Body of pancreas (tissue), 4 donors: ENCODE results near the gene KIRREL3. TPM values are rescaled to one million over a fixed set of nuclear protein-coding genes. Genes with fewer than 3 reads are reported as not detected.
A peak's percentile ranks its signal among the peaks of the same experiment; 100 is the strongest.

Source experiments
- ATAC-seq: fragments of 150-250 bp; one replicate; pipeline ENCODE4 v1.9.1; 2016
- DNase-seq, 4 donors: peaks; one replicate each; pipeline ENCODE4 v3.0.0-alpha.2; 2019
- H3K27ac ChIP-seq, 4 donors: fragments of 200-600 bp; sonication (generic); 1 replicate in 3 of 4; 2 replicates in 1 of 4; pipeline versions ENCODE4 v1.5.1 to v1.6.1; 2016 to 2019; ENCODE audit warnings: mild to moderate bottlenecking in 1 of 4, mixed read lengths in 1 of 4, moderate library complexity in 1 of 4
- H3K27me3 ChIP-seq, 2 donors: fragments of 200-600 bp; sonication (generic); one replicate each; pipeline ENCODE4 v1.6.0; 2016; ENCODE audit warnings: mild to moderate bottlenecking in 1 of 2
- H3K36me3 ChIP-seq, 2 donors: fragments of 200-600 bp; sonication (generic); replicated peaks in 1 of 2; 2 replicates each; pipeline ENCODE4 v1.5.1; 2016; ENCODE audit warnings: low read depth in 2 of 2; ENCODE audit not compliant: insufficient read depth in 1 of 2
- H3K4me1 ChIP-seq: fragments of 200-600 bp; sonication (generic); one replicate; pipeline ENCODE4 v1.6.0; 2016
- H3K4me3 ChIP-seq, 2 donors: fragments of 200-600 bp; sonication (generic); 1 replicate in 1 of 2; 2 replicates in 1 of 2; pipeline ENCODE4 v1.5.1; 2016 to 2019
- H3K9me3 ChIP-seq, 3 donors: fragments of 200-600 bp; sonication (generic); 1 replicate in 2 of 3; 2 replicates in 1 of 3; pipeline ENCODE4 v1.5.1; 2016
- POLR2A ChIP-seq, 3 donors: fragments of 450-650 bp; IDR thresholded peaks; one replicate each; pipeline ENCODE4 v1.6.1; 2016; ENCODE audit warnings: antibody characterized with exemption in 3 of 3, mild to moderate bottlenecking in 2 of 3
- WGBS, 2 donors: methylation state at CpG; one replicate each; pipeline ENCODE4 v1.1.5; 2017; 5-methylcytosine and 5-hydroxymethylcytosine counted together
- intact Hi-C: fragments of 100-400 bp; cut with DNase I; formaldehyde crosslinking; loops from one replicate; pipeline ENCODE4 v1.15.1; 2023
- total RNA-seq, 2 donors: library from RNA; depleted of rRNA; stranded (reverse); fragments of >200 nt; gene quantifications; one replicate each; pipeline ENCODE4 v1.1.0, GENCODE V29; 2016
- TF ChIP-seq, protein P1 (sequence below), 7 experiments: fragments of 450-650 bp in 4 of 7; fragments of 200-600 bp in 3 of 7; sonication (generic) in 3 of 7; IDR thresholded peaks; one replicate each; pipeline ENCODE4 v1.5.1; 2016 to 2019; ENCODE audit warnings: antibody characterized with exemption in 7 of 7

The KIRREL3 gene
- total RNA-seq, 2 donors from 2014 or later, result 0.26 TPM; not detected in 1

DNA sequence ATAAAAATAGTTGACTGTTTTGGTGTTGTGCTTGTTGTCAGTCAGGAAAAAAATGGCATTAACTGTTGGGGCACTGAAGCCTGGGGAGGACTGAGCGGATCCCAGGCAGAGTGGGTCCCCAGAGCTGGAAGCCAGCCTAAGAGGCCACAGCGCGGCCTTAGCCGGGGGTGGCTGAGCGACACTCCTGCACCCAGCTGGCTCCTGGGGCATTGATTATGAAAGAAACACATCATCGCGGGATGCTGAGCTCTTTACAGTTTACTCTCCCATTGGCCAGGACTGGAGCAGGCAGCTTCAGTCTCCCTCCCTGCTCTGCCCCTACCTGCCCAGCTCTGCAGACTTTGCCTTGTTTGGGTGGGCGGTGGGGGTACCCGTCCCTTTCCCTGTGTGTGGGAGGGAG is 523.6 kb downstream of the KIRREL3 start:
- peaks cover 19% of the 10 kb centered on the region for H3K4me1 ChIP-seq
- H3K4me3 ChIP-seq, result no peak overlapping the region
- ATAC-seq, result no peak
- H3K9me3 ChIP-seq, result no peaks in the 10 kb centered on the region
- DNase-seq, result no peak
- WGBS, 2 donors, result 60 to 76% methylated on average over 5 to 9 of the region's 9 CpGs
- H3K27ac ChIP-seq, result no peak overlapping the region
- H3K27me3 ChIP-seq, result no peaks in the 10 kb centered on the region
- intact Hi-C loops, result loop anchor here (5.0 kb wide), 2 partner anchors 40 to 165 kb away; no protein-coding TSS in a partner anchor
- H3K36me3 ChIP-seq, result no peaks in the 10 kb centered on the region
- no peak for TF ChIP-seq POLR2A (IDR thresholded peaks at IDR 0.05)

DNA sequence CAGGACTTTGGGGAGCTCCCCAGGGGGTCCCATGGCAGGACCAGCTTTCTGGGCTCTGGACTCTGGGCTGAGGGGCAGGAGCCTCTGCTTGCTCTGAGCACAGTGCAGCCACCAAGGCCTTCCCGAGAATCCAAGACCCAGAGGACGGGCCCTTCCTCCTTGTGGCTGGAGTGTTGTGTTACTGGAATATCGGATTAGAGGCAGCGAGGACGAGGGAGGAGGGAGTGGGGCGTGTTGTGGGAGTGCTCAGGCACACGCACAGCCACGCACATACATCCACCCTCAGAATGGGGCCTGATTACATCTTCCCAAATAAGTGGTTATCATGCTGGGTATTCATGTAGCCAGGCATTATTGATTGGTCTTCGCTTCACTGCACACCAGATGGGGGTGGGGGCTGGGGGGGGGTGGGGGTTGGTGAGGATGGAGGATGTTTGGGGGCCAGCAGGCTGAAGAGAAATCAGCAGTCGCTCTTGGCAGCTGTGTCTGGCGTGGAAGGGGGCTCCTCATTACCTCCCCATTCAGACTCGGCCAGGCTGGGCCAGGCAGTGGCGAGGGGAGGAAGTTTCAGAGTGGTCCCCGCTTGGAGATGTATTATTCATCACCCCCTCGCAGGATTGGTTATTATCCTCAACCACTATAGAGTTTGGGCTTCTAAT is 524.2 kb downstream of the KIRREL3 start:
- no peaks in the 10 kb centered on the region for H3K36me3 ChIP-seq
- intact Hi-C loops, result loop anchor here (5.0 kb wide), 2 partner anchors 39 to 164 kb away; no protein-coding TSS in a partner anchor
- peaks cover 19% of the 10 kb centered on the region for H3K4me1 ChIP-seq
- no peak overlapping the region for H3K27ac ChIP-seq
- no peaks in the 10 kb centered on the region for H3K27me3 ChIP-seq
- no peaks in the 10 kb centered on the region for H3K9me3 ChIP-seq
- no peak for DNase-seq
- TF ChIP-seq POLR2A (IDR thresholded peaks at IDR 0.05), result no peak
- TF ChIP-seq, protein P1, sequence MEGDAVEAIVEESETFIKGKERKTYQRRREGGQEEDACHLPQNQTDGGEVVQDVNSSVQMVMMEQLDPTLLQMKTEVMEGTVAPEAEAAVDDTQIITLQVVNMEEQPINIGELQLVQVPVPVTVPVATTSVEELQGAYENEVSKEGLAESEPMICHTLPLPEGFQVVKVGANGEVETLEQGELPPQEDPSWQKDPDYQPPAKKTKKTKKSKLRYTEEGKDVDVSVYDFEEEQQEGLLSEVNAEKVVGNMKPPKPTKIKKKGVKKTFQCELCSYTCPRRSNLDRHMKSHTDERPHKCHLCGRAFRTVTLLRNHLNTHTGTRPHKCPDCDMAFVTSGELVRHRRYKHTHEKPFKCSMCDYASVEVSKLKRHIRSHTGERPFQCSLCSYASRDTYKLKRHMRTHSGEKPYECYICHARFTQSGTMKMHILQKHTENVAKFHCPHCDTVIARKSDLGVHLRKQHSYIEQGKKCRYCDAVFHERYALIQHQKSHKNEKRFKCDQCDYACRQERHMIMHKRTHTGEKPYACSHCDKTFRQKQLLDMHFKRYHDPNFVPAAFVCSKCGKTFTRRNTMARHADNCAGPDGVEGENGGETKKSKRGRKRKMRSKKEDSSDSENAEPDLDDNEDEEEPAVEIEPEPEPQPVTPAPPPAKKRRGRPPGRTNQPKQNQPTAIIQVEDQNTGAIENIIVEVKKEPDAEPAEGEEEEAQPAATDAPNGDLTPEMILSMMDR (IDR thresholded peaks at IDR 0.05), result no peak
- H3K4me3 ChIP-seq, result no peak overlapping the region
- no peak for ATAC-seq
- WGBS, 2 donors, result 69 to 71% methylated on average over 15 of the region's 15 CpGs

DNA sequence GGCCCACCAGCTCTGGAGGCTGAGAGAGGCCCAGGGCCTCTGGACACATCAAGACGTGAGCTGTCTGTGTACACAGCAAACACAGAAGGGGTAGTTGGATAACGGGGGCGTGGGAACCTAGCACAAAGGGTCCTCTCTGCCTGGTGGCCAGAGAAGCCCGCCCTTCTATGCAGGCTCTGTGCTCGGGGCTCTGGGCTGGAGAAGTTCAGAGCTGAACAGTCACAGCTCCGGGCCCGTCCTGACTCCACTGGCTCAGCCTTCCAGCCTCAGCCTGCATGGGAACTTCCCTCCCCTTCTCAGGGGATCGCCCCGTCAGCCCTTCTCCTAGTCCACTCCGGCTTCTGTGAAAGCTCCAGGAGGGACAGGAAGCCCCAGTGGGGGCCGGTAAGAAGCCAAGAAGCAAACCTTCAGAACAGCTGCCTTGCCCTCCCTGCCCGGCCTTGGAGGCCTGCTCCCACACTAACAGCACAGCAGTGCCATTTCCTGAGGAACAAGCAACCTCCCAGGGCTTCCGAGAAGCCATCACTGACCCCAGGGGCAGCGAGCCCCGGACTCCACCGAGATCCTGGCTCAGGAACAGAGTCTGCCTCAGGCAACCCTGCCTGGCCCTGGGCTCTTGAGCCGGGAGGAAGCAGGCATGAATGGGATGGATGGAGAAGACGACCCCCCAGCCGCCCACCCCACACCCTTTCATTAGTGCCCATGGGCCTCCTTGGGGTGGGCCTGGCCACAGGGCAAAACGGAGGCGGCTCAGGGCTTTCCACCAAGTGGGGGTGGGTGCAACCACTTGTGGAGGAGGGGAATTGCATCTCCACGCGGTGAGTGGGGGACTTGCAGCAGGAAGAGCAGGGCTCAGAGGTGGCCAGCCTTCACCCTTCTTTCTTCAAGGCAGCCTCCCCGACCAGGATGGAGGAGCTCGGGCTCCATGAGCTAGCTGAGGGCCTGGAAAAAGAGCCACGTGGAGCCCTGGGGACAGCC is 525.3 kb downstream of the KIRREL3 start:
- intact Hi-C loops, result loop anchor here (5.0 kb wide), 2 partner anchors 38 to 163 kb away; no protein-coding TSS in a partner anchor
- H3K36me3 ChIP-seq, result no peaks in the 10 kb centered on the region
- H3K9me3 ChIP-seq, result no peaks in the 10 kb centered on the region
- DNase-seq (peak in 1 of 4 donors; percentile 23), ATAC-seq (no peak)
- peak overlapping the region in 3 of 4 donors; percentile 59 to 72 (median 64) for H3K27ac ChIP-seq
- H3K4me1 ChIP-seq, result peaks cover 13% of the 10 kb centered on the region
- WGBS, 2 donors, result 70 to 73% methylated on average over 12 to 26 of the region's 26 CpGs
- no peak for TF ChIP-seq POLR2A (IDR thresholded peaks at IDR 0.05)
- TF ChIP-seq, protein P1 (IDR thresholded peaks at IDR 0.05), result no peak
- no peak overlapping the region for H3K4me3 ChIP-seq
- H3K27me3 ChIP-seq, result no peaks in the 10 kb centered on the region

DNA sequence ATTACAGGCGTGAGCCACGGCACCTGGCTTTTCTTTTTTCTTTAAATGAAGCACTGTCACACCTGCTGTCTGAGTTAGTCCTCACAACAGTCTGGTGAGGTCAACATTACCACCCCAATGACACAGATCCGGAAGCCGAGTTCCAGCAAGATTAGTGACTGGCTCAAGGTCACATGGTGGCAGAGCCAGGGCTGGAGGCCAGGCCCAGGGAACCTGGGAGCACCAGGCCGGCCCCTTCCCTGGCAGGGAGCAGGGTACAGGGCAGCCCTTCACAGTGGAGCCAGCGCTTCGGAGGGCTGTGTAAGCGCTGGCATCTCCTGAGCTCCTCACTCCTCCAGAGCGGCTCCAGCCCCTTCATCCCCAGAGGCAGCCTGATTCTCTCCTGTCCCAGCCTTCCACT is 526.4 kb downstream of the KIRREL3 start:
- Histone ChIP-seq H3K27ac (peak overlapping the region in 3 of 4 donors; percentile 59 to 72 (median 64)), H3K36me3 (no peaks in the 10 kb centered on the region), H3K4me3 (no peak overlapping the region), H3K4me1 (peaks cover 12% of the 10 kb centered on the region), H3K27me3 (no peaks in the 10 kb centered on the region), H3K9me3 (no peaks in the 10 kb centered on the region)
- ATAC-seq (peak; percentile 93), DNase-seq (peak; percentile 71 to 89 (median 88))
- TF ChIP-seq POLR2A (IDR thresholded peaks at IDR 0.05), result peak in 1 of 3 donors; percentile 10
- TF ChIP-seq, protein P1 (IDR thresholded peaks at IDR 0.05), result peak in 1 of 7 experiments; percentile 9
- intact Hi-C loops, result no loop called here
- WGBS, 2 donors, result 18 to 41% methylated on average over 5 to 9 of the region's 9 CpGs

DNA sequence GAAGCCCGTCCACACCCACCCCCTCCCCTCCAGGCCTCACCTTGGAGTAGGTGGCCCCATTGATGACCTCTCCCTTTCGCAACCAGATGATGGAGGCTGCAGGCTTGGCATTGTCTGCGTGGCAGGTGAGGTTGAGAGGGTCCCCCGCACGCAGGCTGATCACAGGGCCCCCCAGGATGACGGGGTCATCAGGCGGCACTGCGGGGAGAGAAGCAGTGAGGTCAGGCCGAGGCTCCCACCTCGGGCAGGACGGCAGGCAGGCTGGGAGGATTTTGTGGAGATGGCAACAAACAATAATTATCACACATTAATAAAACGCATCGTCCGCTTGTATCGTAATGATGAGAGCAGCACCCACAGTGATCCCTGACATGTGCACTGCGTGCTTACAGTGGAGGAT is 527.3 kb downstream of the KIRREL3 start:
- Histone ChIP-seq H3K36me3 (no peaks in the 10 kb centered on the region), H3K27me3 (no peaks in the 10 kb centered on the region), H3K4me3 (no peak overlapping the region), H3K27ac (peak overlapping the region in 1 of 4 donors; percentile 59), H3K4me1 (peaks cover 12% of the 10 kb centered on the region), H3K9me3 (no peaks in the 10 kb centered on the region)
- ATAC-seq (no peak), DNase-seq (no peak)
- WGBS, 2 donors, result 90% methylated on average over 14 to 15 of the region's 16 CpGs
- no peak for TF ChIP-seq POLR2A (IDR thresholded peaks at IDR 0.05)
- TF ChIP-seq, protein P1 (IDR thresholded peaks at IDR 0.05), result no peak
- intact Hi-C loops, result no loop called here
